IMR-90 (cell line): Measurements from ENCODE around the gene TMC1. TPM values are rescaled to one million over a fixed set of nuclear protein-coding genes. Genes with fewer than 3 reads are reported as not detected.

ENCODE experiments used
- ATAC-seq: fragments of 200-7000 bp; cut with Tn5 transposase; 2 replicates; pipeline ENCODE4 v1.9.1; 2020; ENCODE audit warnings: low read depth, mild to moderate bottlenecking, moderate library complexity
- BruUV-seq: library from RNA; stranded (reverse); fragments of 400-500 nt; replicated peaks from 2 replicates; lab custom pipeline; 2021; lab: Mats Ljungman, UMichigan
- CTCF ChIA-PET: fragments of 300-600 bp; formaldehyde crosslinking; extraction: SDS; loops from one replicate; lab custom pipeline; 2021; ENCODE audit warnings: antibody characterized with exemption; lab: Yijun Ruan, JAX
- POLR2A ChIA-PET: fragments of 300-600 bp; sonication (Branson Sonifier 250); formaldehyde crosslinking; loops from one replicate; lab custom pipeline; 2022; ENCODE audit warnings: antibody characterized with exemption; ENCODE audit not compliant: unreplicated experiment; lab: Charles Lee
- DNase-seq: peaks from one replicate; pipeline ENCODE4 v3.0.0; 2013
- H2AFZ ChIP-seq: replicated peaks from 2 replicates; pipeline ENCODE3; 2013; ENCODE audit warnings: low read length, mild to moderate bottlenecking; ENCODE audit not compliant: poor library complexity
- H2AK5ac ChIP-seq: 2 replicates; pipeline ENCODE4 v1.6.1; 2013; ENCODE audit warnings: low read depth, low read length, inconsistent platforms
- H2AK9ac ChIP-seq: replicated peaks from 2 replicates; pipeline ENCODE3; 2013; ENCODE audit warnings: mild to moderate bottlenecking, low read depth, low read length, moderate library complexity; ENCODE audit not compliant: poor library complexity
- H2BK120ac ChIP-seq: 2 replicates; pipeline ENCODE4 v1.6.1; 2013; ENCODE audit warnings: low read depth, low read length, inconsistent platforms
- H2BK15ac ChIP-seq: 3 replicates; pipeline ENCODE4 v1.6.1; 2013; ENCODE audit warnings: low read depth, low read length, inconsistent platforms
- H2BK20ac ChIP-seq: 2 replicates; pipeline ENCODE4 v1.6.1; 2013; ENCODE audit warnings: low read depth, mild to moderate bottlenecking, inconsistent platforms, low read length, moderate library complexity
- H2BK5ac ChIP-seq: 2 replicates; pipeline ENCODE4 v1.6.1; 2013; ENCODE audit warnings: mild to moderate bottlenecking, low read depth, low read length, inconsistent platforms; ENCODE audit not compliant: poor library complexity, severe bottlenecking
- H3K14ac ChIP-seq: replicated peaks from 2 replicates; pipeline ENCODE4 v1.6.1; 2013; ENCODE audit warnings: low read depth, low read length, inconsistent platforms
- H3K18ac ChIP-seq: 2 replicates; pipeline ENCODE4 v1.6.1; 2013; ENCODE audit warnings: low read depth, low read length, control low read depth
- H3K23ac ChIP-seq: 2 replicates; pipeline ENCODE4 v1.6.1; 2013; ENCODE audit warnings: low read depth, low read length, inconsistent platforms
- H3K27ac ChIP-seq: 2 replicates; pipeline ENCODE4 v1.5.1; 2013; ENCODE audit warnings: mild to moderate bottlenecking, control low read depth, low read length; ENCODE audit not compliant: insufficient read depth
- H3K27me3 ChIP-seq: 2 replicates; pipeline ENCODE4 v1.6.1; 2013; ENCODE audit warnings: low read length; ENCODE audit not compliant: control insufficient read depth, insufficient read depth
- H3K36me3 ChIP-seq: 2 replicates; pipeline ENCODE4 v1.6.1; 2013; ENCODE audit warnings: low read length, mixed read lengths; ENCODE audit not compliant: control insufficient read depth, insufficient read depth
- H3K4ac ChIP-seq: 2 replicates; pipeline ENCODE4 v1.6.1; 2013; ENCODE audit warnings: low read depth, low read length, inconsistent platforms
- H3K4me1 ChIP-seq: 2 replicates; pipeline ENCODE4 v1.6.1; 2013; ENCODE audit warnings: low read length, mixed read lengths; ENCODE audit not compliant: control insufficient read depth, insufficient read depth
- H3K4me2 ChIP-seq: 2 replicates; pipeline ENCODE4 v1.6.1; 2013; ENCODE audit warnings: low read depth, mild to moderate bottlenecking, control low read depth, low read length, moderate library complexity
- H3K4me3 ChIP-seq: 2 replicates; pipeline ENCODE4 v1.5.1; 2013; ENCODE audit warnings: low read depth, mild to moderate bottlenecking, control low read depth, low read length, moderate library complexity; ENCODE audit not compliant: insufficient read depth
- H3K56ac ChIP-seq: 2 replicates; pipeline ENCODE4 v1.6.1; 2013; ENCODE audit warnings: low read length, inconsistent platforms; ENCODE audit not compliant: insufficient read depth; ENCODE audit errors: extremely low read depth
- H3K79me1 ChIP-seq, 2 experiments: 2 replicates each; pipeline ENCODE4 v1.6.1; 2013; ENCODE audit warnings: low read length in 2 of 2, inconsistent platforms in 1 of 2, low read depth in 1 of 2
- H3K9ac ChIP-seq: 2 replicates; pipeline ENCODE4 v1.6.1; 2013; ENCODE audit warnings: low read depth, low read length, control low read depth
- H3K9me1 ChIP-seq: 2 replicates; pipeline ENCODE4 v1.6.1; 2013; ENCODE audit warnings: low read length, inconsistent platforms; ENCODE audit not compliant: insufficient read depth
- H3K9me3 ChIP-seq: 2 replicates; pipeline ENCODE4 v1.6.1; 2013; ENCODE audit warnings: low read length; ENCODE audit not compliant: control insufficient read depth, insufficient read depth
- H4K20me1 ChIP-seq: 2 replicates; pipeline ENCODE4 v1.6.1; 2013; ENCODE audit warnings: low read length, inconsistent platforms; ENCODE audit not compliant: insufficient read depth
- H4K5ac ChIP-seq: 2 replicates; pipeline ENCODE4 v1.6.1; 2013; ENCODE audit warnings: mild to moderate bottlenecking, low read depth, low read length, control low read depth
- H4K8ac ChIP-seq, 2 experiments: 2 replicates each; pipeline ENCODE4 v1.6.1; 2013; ENCODE audit warnings: low read depth in 2 of 2, low read length in 2 of 2, control low read depth in 1 of 2, inconsistent platforms in 1 of 2
- H4K91ac ChIP-seq: 2 replicates; pipeline ENCODE4 v1.6.1; 2013; ENCODE audit warnings: low read depth, low read length, inconsistent platforms; ENCODE audit not compliant: insufficient read depth
- BHLHE40 ChIP-seq: fragments of 150-350 bp; IDR thresholded peaks from 2 replicates; pipeline ENCODE4 v1.6.1; 2016; ENCODE audit warnings: mild to moderate bottlenecking, low read depth, low read length
- CEBPB ChIP-seq: IDR thresholded peaks from 2 replicates; pipeline ENCODE4 v1.6.1; 2012; ENCODE audit warnings: low read depth, low read length, improper control_type of control experiment
- CHD1 ChIP-seq: IDR thresholded peaks from 2 replicates; pipeline ENCODE4 v1.6.1; 2012; ENCODE audit warnings: low read depth, low read length, improper control_type of control experiment
- CTCF ChIP-seq: conservative IDR thresholded peaks from 2 replicates; pipeline ENCODE4 v1.5.1; 2012; ENCODE audit warnings: mild to moderate bottlenecking, low read depth, low read length, improper control_type of control experiment
- ELK1 ChIP-seq: fragments of 150-350 bp; IDR thresholded peaks from 2 replicates; pipeline ENCODE4 v1.6.1; 2016; ENCODE audit warnings: low read depth, mild to moderate bottlenecking, low read length, moderate library complexity, borderline replicate concordance
- FOS ChIP-seq: fragments of 150-350 bp; IDR thresholded peaks from 2 replicates; pipeline ENCODE4 v1.6.1; 2016; ENCODE audit warnings: low read depth, low read length
- MAFK ChIP-seq: IDR thresholded peaks from 2 replicates; pipeline ENCODE4 v1.6.1; 2012; ENCODE audit warnings: low read depth, low read length, improper control_type of control experiment
- MAZ ChIP-seq: IDR thresholded peaks from 2 replicates; pipeline ENCODE4 v1.6.1; 2012; ENCODE audit warnings: low read depth, mild to moderate bottlenecking, low read length, improper control_type of control experiment, moderate library complexity, borderline replicate concordance
- MXI1 ChIP-seq: IDR thresholded peaks from 2 replicates; pipeline ENCODE4 v1.6.1; 2012; ENCODE audit warnings: low read depth, mild to moderate bottlenecking, low read length, moderate library complexity, borderline replicate concordance
- NFE2L2 ChIP-seq: fragments of 150-350 bp; IDR thresholded peaks from 2 replicates; pipeline ENCODE4 v1.6.1; 2016; ENCODE audit warnings: low read depth, mild to moderate bottlenecking, low read length
- POLR2A ChIP-seq: IDR thresholded peaks from 2 replicates; pipeline ENCODE4 v1.6.1; 2012; ENCODE audit warnings: mild to moderate bottlenecking, low read depth, low read length
- RAD21 ChIP-seq: IDR thresholded peaks from 2 replicates; pipeline ENCODE4 v1.6.1; 2012; ENCODE audit warnings: low read length, improper control_type of control experiment
- RCOR1 ChIP-seq: IDR thresholded peaks from 2 replicates; pipeline ENCODE4 v1.6.1; 2012; ENCODE audit warnings: mild to moderate bottlenecking, low read length, improper control_type of control experiment; ENCODE audit not compliant: insufficient replicate concordance
- RFX5 ChIP-seq: IDR thresholded peaks from 2 replicates; pipeline ENCODE4 v1.8.0; 2012; ENCODE audit warnings: low read depth, mild to moderate bottlenecking, low read length, moderate library complexity
- SMC3 ChIP-seq: fragments of 150-350 bp; IDR thresholded peaks from 2 replicates; pipeline ENCODE4 v1.6.1; 2016; ENCODE audit warnings: low read depth, mild to moderate bottlenecking, antibody characterized with exemption, low read length, moderate library complexity
- USF2 ChIP-seq: fragments of 150-350 bp; IDR thresholded peaks from 2 replicates; pipeline ENCODE4 v1.6.1; 2017; ENCODE audit warnings: mild to moderate bottlenecking, antibody characterized with exemption, low read length, low read depth
- WGBS, 2 experiments: methylation state at CpG; one replicate each; pipeline versions ENCODE4 v1.1.5 to v1.1.7; 2013; ENCODE audit warnings: missing lambda C conversion rate in 2 of 2; ENCODE audit not compliant: insufficient read length in 1 of 2; ENCODE audit errors: extremely low coverage in 2 of 2; 5-methylcytosine and 5-hydroxymethylcytosine counted together
- dilution Hi-C: fragments of 300-500 bp; cut with HindIII; formaldehyde crosslinking; loops from one replicate; pipeline ENCODE4 v1.14.3; 2018; ENCODE audit warnings: low sequenced_read_pairs; ENCODE audit not compliant: unreplicated experiment
- in situ Hi-C: fragments of 300-500 bp; cut with MboI; formaldehyde crosslinking; loops from 3 replicates; pipeline ENCODE4 v1.14.3; 2019; ENCODE audit warnings: low sequenced_read_pairs, inconsistent platforms, mixed read lengths
- intact Hi-C: fragments of 100-400 bp; cut with micrococcal nuclease; formaldehyde crosslinking; loops from 2 replicates; pipeline ENCODE4 v1.10.0; 2022
- polyA plus RNA-seq, 3 experiments: library from polyadenylated mRNA; depleted of rRNA; stranded (reverse); fragments of >200 nt; gene quantifications; 2 replicates each; pipeline ENCODE4 v1.2.3, GENCODE V29; 2012; ENCODE audit warnings: low replicate concordance in 1 of 3
- total RNA-seq: library from RNA; depleted of rRNA; stranded (reverse); fragments of >200 nt; gene quantifications from 2 replicates; pipeline ENCODE4 v1.2.3, GENCODE V29; 2012

The TMC1 gene
- total and polyA plus RNA-seq, 2 of the 4 experiments (the other 2 are of a cell fraction): not detected

- intact Hi-C loops: no loop called here
- no peak overlapping the region for H4K8ac ChIP-seq
- dilution Hi-C loops: no loop called here
- ATAC-seq (no peak), DNase-seq (peak; percentile 7)
- WGBS, 2 experiments: no CpG with 5 or more reads among the region's 3 CpGs
- no peak overlapping the region for H2BK5ac ChIP-seq
- H3K9ac ChIP-seq: no peak overlapping the region
- H2BK120ac ChIP-seq: no peak overlapping the region
- H3K18ac ChIP-seq: no peak overlapping the region
- in situ Hi-C loops: loop anchor here (25.0 kb wide), 1 partner anchor 563 kb away; no protein-coding TSS in a partner anchor
- no peak overlapping the region for H4K5ac ChIP-seq
- no peak overlapping the region for H3K4ac ChIP-seq
- H4K91ac ChIP-seq: no peak overlapping the region
- no peaks in the 10 kb centered on the region for H4K20me1 ChIP-seq
- no peak overlapping the region for H2AFZ ChIP-seq
- no peak overlapping the region for H3K4me3 ChIP-seq
- no peaks in the 10 kb centered on the region for H3K27me3 ChIP-seq
- no peak overlapping the region for H3K56ac ChIP-seq
- H3K23ac ChIP-seq: no peak overlapping the region
- no peaks in the 10 kb centered on the region for H3K36me3 ChIP-seq
- no peaks in the 10 kb centered on the region; the same call in 1 of the 2 replicates for H3K4me1 ChIP-seq
- H2AK9ac ChIP-seq: no peak overlapping the region
- H3K27ac ChIP-seq: no peak overlapping the region
- no peak overlapping the region for H2BK15ac ChIP-seq
- BruUV-seq: no TSS peak
- ChIA-PET POLR2A (interaction anchor here (1.2 kb wide), 1 partner anchor 236 kb away, joined by 4 read pairs; the partner anchor contains the start of gene ZFAND5), CTCF (interaction anchor here (1.1 kb wide), 1 partner anchor 13 kb away, joined by 3 read pairs; no protein-coding TSS in a partner anchor)
- no peaks in the 10 kb centered on the region for H3K79me1 ChIP-seq
- no peaks in the 10 kb centered on the region for H3K9me3 ChIP-seq
- H2BK20ac ChIP-seq: no peak overlapping the region
- no peak overlapping the region for H3K14ac ChIP-seq
- TF ChIP-seq RCOR1: no peak
- TF ChIP-seq MXI1: no peak
- no peak for TF ChIP-seq BHLHE40
- TF ChIP-seq RFX5: no peak
- no peak for TF ChIP-seq POLR2A
- TF ChIP-seq SMC3: no peak
- TF ChIP-seq CEBPB: no peak
- no peak for TF ChIP-seq RAD21
- no peak for TF ChIP-seq CTCF
- TF ChIP-seq ELK1: no peak
- no peak for TF ChIP-seq CHD1
- no peak for TF ChIP-seq MAFK
- TF ChIP-seq MAZ: no peak
- TF ChIP-seq NFE2L2: no peak
- no peak for TF ChIP-seq FOS
- TF ChIP-seq USF2: no peak
- no peak overlapping the region for H2AK5ac ChIP-seq
- no peak overlapping the region for H3K4me2 ChIP-seq
- 0 out of 2 replicates have a peak, but pooled peaks cover 4% of the 10 kb centered on the region for H3K9me1 ChIP-seq
Measured at GRCh38 chr9:72600671-72601070, 79.3 kb downstream of the TMC1 start.
